ENCODE results near the gene CLMN. TPM values are rescaled to one million over a fixed set of nuclear protein-coding genes. Genes with fewer than 3 reads are reported as not detected.

The CLMN gene
- total and polyA plus RNA-seq, 2 of the 8 experiments (the other 6 are each of a cell fraction or from before 2014, with no cell fraction given): 1.6 to 8.2 TPM

DNA sequence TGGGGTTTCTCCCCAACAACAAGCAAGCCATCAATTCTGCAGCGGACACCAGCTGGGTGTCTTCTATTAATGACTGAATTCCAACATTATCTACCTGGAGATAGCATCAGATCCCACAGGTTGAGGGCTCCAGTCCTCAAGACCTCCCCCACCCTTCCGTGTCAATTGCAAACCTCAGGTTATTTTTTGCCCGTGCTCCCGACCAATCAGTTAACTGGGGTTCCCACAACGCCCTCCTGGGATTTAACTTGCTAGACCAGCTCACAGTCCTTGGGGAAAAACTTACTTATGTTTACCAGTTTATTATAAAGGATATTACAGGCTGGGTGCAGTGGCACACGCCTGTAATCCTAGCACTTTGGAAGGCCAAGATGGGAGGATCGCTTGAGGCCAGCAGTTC is 172.1 kb downstream of the CLMN start:
- no peak overlapping the region for H4K8ac ChIP-seq (ENCODE audit: extremely low read depth, insufficient read depth, low read length)
- no peak overlapping the region for H2AFZ ChIP-seq (ENCODE audit: low read length)
- peak overlapping the region; percentile 16; the same call in 1 of the 2 replicates for H2BK15ac ChIP-seq (ENCODE audit: low read length)
- no peaks in the 10 kb centered on the region for H3K9me3 ChIP-seq (ENCODE audit: insufficient read depth in 2 of 2, low read depth in 1 of 2, low read length in 1 of 2)
- H4K91ac ChIP-seq (replicated peaks; ENCODE audit: insufficient read length, low read length): no peak overlapping the region
- H3K14ac ChIP-seq (ENCODE audit: insufficient read length): no peak overlapping the region
- no peak overlapping the region for H2BK5ac ChIP-seq (ENCODE audit: low read depth, low read length)
- no peak overlapping the region for H3K4me2 ChIP-seq (ENCODE audit: insufficient read depth in 1 of 2, low read depth in 2 of 2, low read length in 2 of 2)
- no peak overlapping the region for H3K4ac ChIP-seq (replicated peaks; ENCODE audit: insufficient read length, low read depth, low read length)
- no peak overlapping the region for H3K18ac ChIP-seq (ENCODE audit: extremely low read depth, low read length)
- no peak overlapping the region for H2BK20ac ChIP-seq (ENCODE audit: low read length)
- H3K9ac ChIP-seq (replicated peaks in 1 of 4; ENCODE audit: extremely low read depth in 1 of 4, low read depth in 3 of 4, low read length in 3 of 4): no peak overlapping the region
- no peaks in the 10 kb centered on the region for H3K36me3 ChIP-seq (ENCODE audit: control insufficient read depth in 2 of 4, insufficient read depth in 4 of 4, low read length in 3 of 4)
- peaks cover 4% of the 10 kb centered on the region; the same call in 1 of the 2 replicates for H3K79me1 ChIP-seq (ENCODE audit: low read depth, low read length)
- H2BK12ac ChIP-seq (ENCODE audit: low read depth, low read length): no peak overlapping the region
- H3K27ac ChIP-seq (ENCODE audit: low read depth, low read length): no peak overlapping the region
- CTCF ChIA-PET (ENCODE audit: partially characterized antibody): no interaction called here
- H3K4me3 ChIP-seq (ENCODE audit: extremely low read depth in 1 of 4, insufficient read depth in 2 of 4, low read depth in 3 of 4, low read length in 4 of 4): no peak overlapping the region
- no peak for DNase-seq (ENCODE audit: low read depth in 1 of 2, low spot score in 2 of 2)
- POLR2A ChIA-PET (ENCODE audit: partially characterized antibody): interaction anchor here (1.5 kb wide), 1 partner anchor 11 kb away, joined by 3 read pairs; no protein-coding TSS in a partner anchor
- H3K23me2 ChIP-seq (ENCODE audit: low read depth, low read length): no peaks in the 10 kb centered on the region
- H4K5ac ChIP-seq (ENCODE audit: insufficient read length, low read depth, low read length): no peak overlapping the region
- no peak overlapping the region for H3K23ac ChIP-seq (ENCODE audit: insufficient read length)
- H4K20me1 ChIP-seq (replicated peaks in 1 of 2; ENCODE audit: control insufficient read depth in 1 of 2, insufficient read depth in 2 of 2, low read length in 2 of 2): peaks cover 7% of the 10 kb centered on the region in 2 experiments
- H2BK120ac ChIP-seq (replicated peaks; ENCODE audit: low read depth, low read length): no peak overlapping the region
- H2AK5ac ChIP-seq (ENCODE audit: low read depth, low read length): no peak overlapping the region
- peaks cover 0 to 11% (median 8%) of the 10 kb centered on the region in 4 experiments; a peak in 5 of 7 replicates for H3K4me1 ChIP-seq (replicated peaks in 1 of 4; ENCODE audit: control insufficient read depth in 3 of 4, insufficient read depth in 4 of 4, low read length in 3 of 4)
- 87% methylated on average over 7 of the region's 7 CpGs; no CpG with 5 or more reads in 1 of the 2 experiments for WGBS, 2 experiments (ENCODE audit: extremely low coverage in 1 of 2, insufficient coverage in 1 of 2, insufficient read length in 1 of 2, insufficient replicate concordance in 2 of 2, low coverage in 1 of 2, low lambda C conversion rate in 2 of 2, missing lambda C conversion rate in 1 of 2)
- H3K56ac ChIP-seq (replicated peaks; ENCODE audit: insufficient read length, low read depth, low read length): no peak overlapping the region
- FAIRE-seq: no peak
- no peaks in the 10 kb centered on the region for H3K27me3 ChIP-seq (replicated peaks in 1 of 4; ENCODE audit: control insufficient read depth in 3 of 4, extremely low read depth in 1 of 4, insufficient read depth in 3 of 4, low read length in 3 of 4)
- H3K79me2 ChIP-seq (ENCODE audit: control insufficient read depth in 1 of 2, insufficient read depth in 2 of 2, low read length in 2 of 2): peaks cover 16 to 100% of the 10 kb centered on the region in 2 experiments
- TF ChIP-seq CEBPB (IDR thresholded peaks at IDR 0.05; ENCODE audit: low read depth, low read length) (no peak), POU5F1 (IDR thresholded peaks at IDR 0.05; ENCODE audit: low read depth, low read length) (no peak), CREB1 (IDR thresholded peaks at IDR 0.05) (no peak), RNF2 (IDR thresholded peaks at IDR 0.05; ENCODE audit: borderline replicate concordance, low read depth, low read length, missing control alignments, poor library complexity, severe bottlenecking) (no peak), GABPA (IDR thresholded peaks at IDR 0.05; ENCODE audit: borderline replicate concordance, insufficient read depth, low read length) (no peak), EGR1 (IDR thresholded peaks at IDR 0.05; ENCODE audit: borderline replicate concordance, low read depth, low read length) (no peak), SP2 (IDR thresholded peaks at IDR 0.05; ENCODE audit: low read length) (no peak), SAP30 (IDR thresholded peaks at IDR 0.05; ENCODE audit: insufficient read depth, insufficient replicate concordance, low read length) (no peak), RFX5 (IDR thresholded peaks at IDR 0.05; ENCODE audit: borderline replicate concordance, low read depth, low read length) (no peak), KDM1A (IDR thresholded peaks at IDR 0.05; ENCODE audit: borderline replicate concordance, low read length) (no peak), FOSL1 (IDR thresholded peaks at IDR 0.05; ENCODE audit: insufficient read depth, low read depth, low read length) (no peak)
- TF ChIP-seq, protein P1, sequence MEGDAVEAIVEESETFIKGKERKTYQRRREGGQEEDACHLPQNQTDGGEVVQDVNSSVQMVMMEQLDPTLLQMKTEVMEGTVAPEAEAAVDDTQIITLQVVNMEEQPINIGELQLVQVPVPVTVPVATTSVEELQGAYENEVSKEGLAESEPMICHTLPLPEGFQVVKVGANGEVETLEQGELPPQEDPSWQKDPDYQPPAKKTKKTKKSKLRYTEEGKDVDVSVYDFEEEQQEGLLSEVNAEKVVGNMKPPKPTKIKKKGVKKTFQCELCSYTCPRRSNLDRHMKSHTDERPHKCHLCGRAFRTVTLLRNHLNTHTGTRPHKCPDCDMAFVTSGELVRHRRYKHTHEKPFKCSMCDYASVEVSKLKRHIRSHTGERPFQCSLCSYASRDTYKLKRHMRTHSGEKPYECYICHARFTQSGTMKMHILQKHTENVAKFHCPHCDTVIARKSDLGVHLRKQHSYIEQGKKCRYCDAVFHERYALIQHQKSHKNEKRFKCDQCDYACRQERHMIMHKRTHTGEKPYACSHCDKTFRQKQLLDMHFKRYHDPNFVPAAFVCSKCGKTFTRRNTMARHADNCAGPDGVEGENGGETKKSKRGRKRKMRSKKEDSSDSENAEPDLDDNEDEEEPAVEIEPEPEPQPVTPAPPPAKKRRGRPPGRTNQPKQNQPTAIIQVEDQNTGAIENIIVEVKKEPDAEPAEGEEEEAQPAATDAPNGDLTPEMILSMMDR (IDR thresholded peaks at IDR 0.05; ENCODE audit: control extremely low read depth in 1 of 3, insufficient read depth in 1 of 3, low read depth in 1 of 3, low read length in 3 of 3): no peak

All from H1 (cell line).